HG03097 (cell line): ENCODE measurements around the gene TMEM163.

Source experiments
- ATAC-seq: cut with Tn5 transposase; IDR thresholded peaks from one replicate; pipeline ENCODE4 v1.9.1; 2021; ENCODE audit not compliant: unreplicated experiment, low FRiP score

Gene TMEM163

GRCh38 chr2:134446383-134447017 lies 272.3 kb downstream of the TMEM163 start:
- no peak for ATAC-seq

GRCh38 chr2:134445985-134446382 lies 272.8 kb downstream of the TMEM163 start:
- no peak for ATAC-seq

- ATAC-seq: no peak
Measured at GRCh38 chr2:134445116-134445515, 273.7 kb downstream of the TMEM163 start.

GRCh38 chr2:134443814-134444480 lies 274.9 kb downstream of the TMEM163 start:
- no peak for ATAC-seq

GRCh38 chr2:134441153-134441863 lies 277.5 kb downstream of the TMEM163 start:
- no peak for ATAC-seq

GRCh38 chr2:134440336-134440909 lies 278.4 kb downstream of the TMEM163 start:
- no peak for ATAC-seq

GRCh38 chr2:134438371-134438770 lies 280.4 kb downstream of the TMEM163 start:
- no peak for ATAC-seq

- no peak for ATAC-seq
Measured at GRCh38 chr2:134436706-134437105, 282.1 kb downstream of the TMEM163 start.

GRCh38 chr2:134435936-134436335 lies 282.9 kb downstream of the TMEM163 start:
- no peak for ATAC-seq

- ATAC-seq: no peak
Measured at GRCh38 chr2:134435505-134435904, 283.3 kb downstream of the TMEM163 start.

- no peak for ATAC-seq
Measured at GRCh38 chr2:134433979-134434378, 284.8 kb downstream of the TMEM163 start.

GRCh38 chr2:134433469-134433868 lies 285.3 kb downstream of the TMEM163 start:
- ATAC-seq: no peak

GRCh38 chr2:134432435-134432883 lies 286.3 kb downstream of the TMEM163 start:
- no peak for ATAC-seq

GRCh38 chr2:134431838-134432434 lies 286.9 kb downstream of the TMEM163 start:
- ATAC-seq: no peak

GRCh38 chr2:134429886-134430285 lies 288.9 kb downstream of the TMEM163 start:
- ATAC-seq: no peak

GRCh38 chr2:134426721-134427120 lies 292.1 kb downstream of the TMEM163 start:
- no peak for ATAC-seq

GRCh38 chr2:134425724-134426496 lies 292.9 kb downstream of the TMEM163 start:
- no peak for ATAC-seq

GRCh38 chr2:134421556-134422328 lies 297.1 kb downstream of the TMEM163 start:
- no peak for ATAC-seq

- no peak for ATAC-seq
Measured at GRCh38 chr2:134420920-134421319, 297.9 kb downstream of the TMEM163 start.
